HepG2 (cell line): ENCODE results near the gene SERPINA3. TPM values are rescaled to one million over a fixed set of nuclear protein-coding genes. Genes with fewer than 3 reads are reported as not detected.

Source experiments
- ATAC-seq: fragments of 200-7000 bp; cut with Tn5 transposase; 3 replicates; pipeline ENCODE4 v1.9.1; 2020; ENCODE audit warnings: mild to moderate bottlenecking, moderate library complexity
- BruUV-seq: library from RNA; stranded (reverse); fragments of 400-500 nt; replicated peaks from 2 replicates; lab custom pipeline; 2021; lab: Mats Ljungman, UMichigan
- CTCF ChIA-PET: fragments of 300-600 bp; formaldehyde crosslinking; extraction: SDS; loops from one replicate; lab custom pipeline; 2021; ENCODE audit warnings: low total read pairs, inconsistent platforms, low intra/inter-chr PET ratio; lab: Yijun Ruan, JAX
- POLR2A ChIA-PET: fragments of 350-600 bp; sonication (Branson Sonifier 250); formaldehyde crosslinking; loops from one replicate; lab custom pipeline; 2020; ENCODE audit warnings: antibody characterized with exemption, inconsistent platforms; lab: Yijun Ruan, JAX
- DNase-seq: peaks from one replicate; pipeline ENCODE4 v3.0.0-alpha.2; 2015; ENCODE audit warnings: low spot score
- FAIRE-seq: peaks from 3 replicates; lab custom pipeline; 2011; peaks lifted over from hg19 to GRCh38; lab: Jason Lieb, UNC
- H2AFZ ChIP-seq: one replicate; pipeline ENCODE4 v1.6.1; 2011; ENCODE audit warnings: low read length, inconsistent platforms
- H3K27ac ChIP-seq: fragments of 300-600 bp; 3 replicates; pipeline ENCODE4 v1.8.0; 2011; ENCODE audit warnings: mixed run types, mild to moderate bottlenecking, mixed read lengths, low read length, inconsistent platforms; ENCODE audit not compliant: insufficient read depth; ENCODE audit errors: extremely low read length
- H3K27me3 ChIP-seq, 2 experiments: fragments of 200-600 bp in 1 of 2; 2 replicates in 1 of 2; 3 replicates in 1 of 2; pipeline versions ENCODE4 v1.6.0 to v1.8.0; 2011; ENCODE audit warnings: low read length in 2 of 2, mild to moderate bottlenecking in 2 of 2, moderate library complexity in 2 of 2, inconsistent platforms in 1 of 2; ENCODE audit not compliant: insufficient read depth in 2 of 2, control insufficient read depth in 1 of 2
- H3K36me3 ChIP-seq, 2 experiments: fragments of 200-600 bp in 1 of 2; replicated peaks in 1 of 2; 2 replicates in 1 of 2; 3 replicates in 1 of 2; pipeline versions ENCODE4 v1.5.1 to v1.8.0; 2011; ENCODE audit warnings: low read length in 2 of 2, inconsistent platforms in 1 of 2; ENCODE audit not compliant: insufficient read depth in 2 of 2, control insufficient read depth in 1 of 2
- H3K4me1 ChIP-seq: 2 replicates; pipeline ENCODE4 v1.5.1; 2012; ENCODE audit warnings: low read length, inconsistent platforms; ENCODE audit not compliant: insufficient read depth
- H3K4me2 ChIP-seq: 2 replicates; pipeline ENCODE4 v1.6.0; 2011; ENCODE audit warnings: low read depth, low read length, inconsistent platforms
- H3K4me3 ChIP-seq, 3 experiments: fragments of 200-600 bp in 1 of 3; sonication (generic), shearing (Covaris generic) in 1 of 3; replicated peaks in 1 of 3; 2 replicates each; pipeline ENCODE4 v1.5.1; 2011 to 2016; ENCODE audit warnings: low read length in 3 of 3, inconsistent platforms in 2 of 3, low read depth in 2 of 3, mild to moderate bottlenecking in 2 of 3, control low read depth in 1 of 3, mixed read lengths in 1 of 3; ENCODE audit not compliant: insufficient read depth in 1 of 3
- H3K79me2 ChIP-seq: one replicate; pipeline ENCODE4 v1.6.1; 2011; ENCODE audit warnings: low read length, inconsistent platforms; ENCODE audit not compliant: insufficient read depth
- H3K9ac ChIP-seq: 2 replicates; pipeline ENCODE4 v1.6.0; 2011; ENCODE audit warnings: mild to moderate bottlenecking, low read depth, low read length, inconsistent platforms; ENCODE audit not compliant: insufficient read depth
- H3K9me3 ChIP-seq: 2 replicates; pipeline ENCODE4 v1.5.1; 2012; ENCODE audit warnings: mild to moderate bottlenecking, low read length
- H4K20me1 ChIP-seq: 2 replicates; pipeline ENCODE4 v1.6.0; 2011; ENCODE audit warnings: inconsistent platforms, mild to moderate bottlenecking, low read length, moderate library complexity; ENCODE audit not compliant: insufficient read depth
- ATRX ChIP-seq: sonication (generic); formaldehyde crosslinking; IDR thresholded peaks from 2 replicates; pipeline ENCODE4 v1.4.0; 2020; ENCODE audit warnings: missing genetic modification reagents, borderline replicate concordance
- E2F5 ChIP-seq: sonication (generic); formaldehyde crosslinking; conservative IDR thresholded peaks from 2 replicates; pipeline ENCODE4 v1.4.0; 2020; ENCODE audit warnings: missing genetic modification reagents
- GLI4 ChIP-seq: sonication (generic); formaldehyde crosslinking; IDR thresholded peaks from 2 replicates; pipeline ENCODE4 v1.5.1; 2020; ENCODE audit warnings: missing genetic modification reagents, mild to moderate bottlenecking, moderate library complexity, borderline replicate concordance
- HES4 ChIP-seq: sonication (generic); formaldehyde crosslinking; IDR thresholded peaks from 2 replicates; pipeline ENCODE4 v1.9.0; 2021; ENCODE audit warnings: mild to moderate bottlenecking, missing genetic modification reagents, borderline replicate concordance
- HNF1B ChIP-seq: sonication (generic); formaldehyde crosslinking; IDR thresholded peaks from 2 replicates; pipeline ENCODE4 v1.5.1; 2020; ENCODE audit warnings: mild to moderate bottlenecking, moderate library complexity, missing genetic modification reagents
- HNRNPK ChIP-seq: fragments of 200-400 bp; formaldehyde crosslinking; IDR thresholded peaks from 2 replicates; pipeline ENCODE4 v1.6.1; 2018; ENCODE audit warnings: low read length, low read depth, moderate library complexity, mild to moderate bottlenecking; ENCODE audit not compliant: poor library complexity, severe bottlenecking
- JUND ChIP-seq: sonication (generic); formaldehyde crosslinking; IDR thresholded peaks from 2 replicates; pipeline ENCODE4 v1.8.0; 2022; ENCODE audit warnings: mild to moderate bottlenecking, missing genetic modification reagents
- KLF11 ChIP-seq: IDR thresholded peaks from 2 replicates; pipeline ENCODE4 v1.6.1; 2016; ENCODE audit warnings: missing compliant biosample characterization
- MBNL3 ChIP-seq: fragments of 250-450 bp; sonication (Bioruptor Pico); conservative IDR thresholded peaks from 2 replicates; pipeline ENCODE4 v1.8.0; 2022; ENCODE audit warnings: mild to moderate bottlenecking, inconsistent platforms
- PITX1 ChIP-seq: sonication (generic); formaldehyde crosslinking; IDR thresholded peaks from 2 replicates; pipeline ENCODE4 v1.5.1; 2020; ENCODE audit warnings: mild to moderate bottlenecking, missing genetic modification reagents
- PREB ChIP-seq: sonication (generic); formaldehyde crosslinking; IDR thresholded peaks from 2 replicates; pipeline ENCODE4 v1.4.0; 2020; ENCODE audit warnings: missing genetic modification reagents
- SIN3B ChIP-seq: fragments of 150-350 bp; IDR thresholded peaks from 2 replicates; pipeline ENCODE4 v1.6.1; 2014; ENCODE audit warnings: low read length
- ZNF414 ChIP-seq: sonication (generic); formaldehyde crosslinking; IDR thresholded peaks from 2 replicates; pipeline ENCODE4 v1.5.0; 2020; ENCODE audit warnings: missing genetic modification reagents
- ZNF432 ChIP-seq: sonication (generic); formaldehyde crosslinking; IDR thresholded peaks from 2 replicates; pipeline ENCODE4 v1.5.0; 2020; ENCODE audit warnings: missing genetic modification reagents, mild to moderate bottlenecking, borderline replicate concordance
- ZNF709 ChIP-seq: sonication (generic); formaldehyde crosslinking; IDR thresholded peaks from 2 replicates; pipeline ENCODE4 v1.5.0; 2020; ENCODE audit warnings: mild to moderate bottlenecking, missing genetic modification reagents
- WGBS: methylation state at CpG from one replicate; pipeline ENCODE4 v1.1.6; 2017; ENCODE audit warnings: low lambda C conversion rate; 5-methylcytosine and 5-hydroxymethylcytosine counted together
- in situ Hi-C: cut with HindIII; loops from 2 replicates; pipeline ENCODE4 v1.10.0; 2017; ENCODE audit warnings: low pct_unique_long_range_greater_than_20kb; ENCODE audit not compliant: extremely low pct_ligation_motif_present
- intact Hi-C: fragments of 100-400 bp; cut with micrococcal nuclease; formaldehyde crosslinking; loops from one replicate; pipeline ENCODE4 v1.10.0; 2022; ENCODE audit not compliant: unreplicated experiment
- polyA plus RNA-seq, 8 experiments: library from polyadenylated mRNA; depleted of rRNA in 3 of 8; stranded (reverse) in 7 of 8; unstranded in 1 of 8; fragments of >200 nt; fragmentation: Illumina TruSeq in 4 of 8; extraction: Trizol in 4 of 8; gene quantifications; 2 replicates each; pipeline versions ENCODE4 v1.2.1 to v1.2.3, GENCODE V29; 2011 to 2016; ENCODE audit warnings: low read depth in 4 of 8, missing spikeins in 1 of 8, mixed read lengths in 1 of 8; ENCODE audit not compliant: insufficient read depth in 1 of 8
- total RNA-seq, 5 experiments: library from RNA; depleted of rRNA; stranded (reverse); fragments of >200 nt; fragmentation: Illumina TruSeq; extraction: Trizol; gene quantifications; 2 replicates each; pipeline ENCODE4 v1.2.3, GENCODE V29; 2016; ENCODE audit warnings: low read depth in 1 of 5

Gene SERPINA3
- total and polyA plus RNA-seq, 2 of the 13 experiments (the other 11 are each of a cell fraction or from before 2014, with no cell fraction given), result 825 to 2,200 TPM

GRCh38 chr14:94628578-94628977, 16.4 kb downstream of the SERPINA3 start:
- intact Hi-C loops (no loop called here), in situ Hi-C loops (loop anchor here (5.0 kb wide), 1 partner anchor 54 kb away; no protein-coding TSS in a partner anchor)
- Histone ChIP-seq H3K9me3 (no peaks in the 10 kb centered on the region), H4K20me1 (no peaks in the 10 kb centered on the region), H3K4me2 (no peak overlapping the region), H3K9ac (no peak overlapping the region), H3K27me3 (no peaks in the 10 kb centered on the region), H3K4me1 (peaks cover 43% of the 10 kb centered on the region), H3K79me2 (no peaks in the 10 kb centered on the region), H3K36me3 (peaks cover 6 to 10% of the 10 kb centered on the region in 2 experiments; a peak in 4 of 5 replicates), H3K27ac (no peak overlapping the region), H3K4me3 (no peak overlapping the region), H2AFZ (no peak overlapping the region)
- POLR2A ChIA-PET, result no interaction called here
- FAIRE-seq, result no peak
- BruUV-seq, result no TSS peak
- CTCF ChIA-PET, result no interaction called here
- DNase-seq, result no peak
- no peak for ATAC-seq
- WGBS, result 81% methylated on average over 5 of the region's 5 CpGs
- TF ChIP-seq SIN3B (no peak), E2F5 (CRISPR knock-in tag) (no peak), ATRX (CRISPR knock-in tag) (no peak), MBNL3 (no peak), HES4 (no peak), ZNF432 (CRISPR knock-in tag) (no peak)

- Histone ChIP-seq H3K79me2 (no peaks in the 10 kb centered on the region), H3K27ac (no peak overlapping the region), H3K4me3 (no peak overlapping the region), H3K4me2 (no peak overlapping the region), H3K36me3 (no peaks in the 10 kb centered on the region), H3K9ac (no peak overlapping the region), H3K9me3 (no peaks in the 10 kb centered on the region), H3K4me1 (peaks cover 50% of the 10 kb centered on the region), H4K20me1 (no peaks in the 10 kb centered on the region), H3K27me3 (no peaks in the 10 kb centered on the region), H2AFZ (no peak overlapping the region)
- ATAC-seq (no peak), FAIRE-seq (no peak), DNase-seq (no peak)
- ChIA-PET POLR2A (no interaction called here), CTCF (no interaction called here)
- intact Hi-C loops, result no loop called here
- in situ Hi-C loops, result no loop called here
- no TSS peak for BruUV-seq
- 93% methylated on average over 4 of the region's 4 CpGs for WGBS
- no peak for TF ChIP-seq HNRNPK
- no peak for TF ChIP-seq PITX1 (CRISPR knock-in tag)
- no peak for TF ChIP-seq ZNF709
- no peak for TF ChIP-seq HNF1B (CRISPR knock-in tag)
- no peak for TF ChIP-seq KLF11 (CRISPR knock-in tag)
- TF ChIP-seq GLI4, result no peak
- no peak for TF ChIP-seq PREB (CRISPR knock-in tag)
- no peak for TF ChIP-seq JUND (CRISPR knock-in tag)
- no peak for TF ChIP-seq ZNF414 (CRISPR knock-in tag)
These were observed 18.2 kb downstream of the SERPINA3 start for GRCh38 chr14:94630396-94630795.
